ENCODE results near the gene NLK.
"Not testable (repeated sequence)": the region's sequence is repeated elsewhere in the genome, so short reads cannot be mapped to it uniquely, and the experiment has no call there.

NLK gene

DNA sequence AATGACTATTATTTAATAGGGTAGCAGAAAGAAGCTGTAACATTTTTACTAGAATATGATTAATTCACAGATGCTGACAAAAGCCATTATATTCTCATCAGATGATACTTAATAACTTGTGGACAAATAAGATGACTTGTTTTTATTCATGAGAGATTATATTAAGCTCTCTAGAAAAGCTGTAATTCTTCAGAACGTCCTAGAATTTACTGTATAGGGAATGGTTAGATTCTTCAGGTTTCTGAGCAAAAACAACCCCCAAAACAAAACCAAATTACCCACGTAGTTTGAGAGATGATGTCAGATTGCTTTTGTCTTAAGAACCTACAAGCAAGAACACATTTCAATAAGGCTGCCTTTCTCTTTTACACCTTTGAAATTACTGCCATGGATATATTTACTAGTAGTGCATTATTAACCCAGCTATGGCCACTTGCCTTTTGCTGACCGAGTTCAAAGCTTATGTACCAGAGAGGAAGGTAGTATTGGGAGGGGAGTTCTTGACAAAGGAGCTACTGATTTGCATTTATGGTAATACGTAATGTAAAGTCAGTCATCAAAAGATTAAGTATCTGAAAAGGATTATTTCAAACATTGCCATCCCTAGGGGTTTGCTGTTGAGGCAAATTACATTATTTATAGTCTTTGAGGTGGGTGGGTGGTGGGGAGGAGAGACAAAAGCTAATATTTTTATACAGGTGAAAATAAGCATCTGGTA lies 51.7 kb downstream of the NLK start:
- Histone ChIP-seq H3K27me3 (no peaks in the 10 kb centered on the region), H3K36me3 (no peaks in the 10 kb centered on the region), H3K4me1 (ENCODE audit: control insufficient read depth in 1 of 2, insufficient read depth in 1 of 2, low read depth in 1 of 2, low read length in 1 of 2) (no peaks in the 10 kb centered on the region), H3K4me3 (ENCODE audit: low read depth in 1 of 2, low read length in 1 of 2) (no peak overlapping the region), H3K27ac (no peak overlapping the region), H3K9me3 (no peaks in the 10 kb centered on the region)
- TF ChIP-seq, protein P1, sequence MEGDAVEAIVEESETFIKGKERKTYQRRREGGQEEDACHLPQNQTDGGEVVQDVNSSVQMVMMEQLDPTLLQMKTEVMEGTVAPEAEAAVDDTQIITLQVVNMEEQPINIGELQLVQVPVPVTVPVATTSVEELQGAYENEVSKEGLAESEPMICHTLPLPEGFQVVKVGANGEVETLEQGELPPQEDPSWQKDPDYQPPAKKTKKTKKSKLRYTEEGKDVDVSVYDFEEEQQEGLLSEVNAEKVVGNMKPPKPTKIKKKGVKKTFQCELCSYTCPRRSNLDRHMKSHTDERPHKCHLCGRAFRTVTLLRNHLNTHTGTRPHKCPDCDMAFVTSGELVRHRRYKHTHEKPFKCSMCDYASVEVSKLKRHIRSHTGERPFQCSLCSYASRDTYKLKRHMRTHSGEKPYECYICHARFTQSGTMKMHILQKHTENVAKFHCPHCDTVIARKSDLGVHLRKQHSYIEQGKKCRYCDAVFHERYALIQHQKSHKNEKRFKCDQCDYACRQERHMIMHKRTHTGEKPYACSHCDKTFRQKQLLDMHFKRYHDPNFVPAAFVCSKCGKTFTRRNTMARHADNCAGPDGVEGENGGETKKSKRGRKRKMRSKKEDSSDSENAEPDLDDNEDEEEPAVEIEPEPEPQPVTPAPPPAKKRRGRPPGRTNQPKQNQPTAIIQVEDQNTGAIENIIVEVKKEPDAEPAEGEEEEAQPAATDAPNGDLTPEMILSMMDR (IDR thresholded peaks at IDR 0.05), result no peak

DNA sequence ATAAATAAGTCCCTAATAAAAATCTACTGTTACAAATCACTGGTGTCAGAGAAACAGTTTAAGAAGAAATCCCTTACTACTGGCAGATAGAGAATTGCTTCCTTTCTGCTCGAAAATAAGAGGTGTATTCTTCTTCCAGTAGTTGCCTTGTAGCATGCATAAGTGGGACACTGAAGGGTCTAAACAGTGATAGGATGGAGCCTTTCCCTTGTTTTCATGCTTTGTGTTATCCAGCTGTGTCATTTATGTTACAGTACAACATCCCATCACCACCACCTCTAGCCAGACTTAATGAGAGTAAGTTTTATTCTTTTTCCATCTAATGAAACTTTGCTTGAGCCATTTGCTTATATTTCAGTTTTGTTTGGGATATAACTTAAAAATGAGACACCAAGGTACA lies 54.3 kb downstream of the NLK start:
- H3K27me3 ChIP-seq, result no peaks in the 10 kb centered on the region
- TF ChIP-seq, protein P1 (IDR thresholded peaks at IDR 0.05), result no peak
- H3K4me3 ChIP-seq (ENCODE audit: low read depth in 1 of 2, low read length in 1 of 2), result no peak overlapping the region
- H3K4me1 ChIP-seq (ENCODE audit: control insufficient read depth in 1 of 2, insufficient read depth in 1 of 2, low read depth in 1 of 2, low read length in 1 of 2), result no peaks in the 10 kb centered on the region
- no peaks in the 10 kb centered on the region for H3K36me3 ChIP-seq
- H3K27ac ChIP-seq, result no peak overlapping the region
- no peaks in the 10 kb centered on the region for H3K9me3 ChIP-seq

DNA sequence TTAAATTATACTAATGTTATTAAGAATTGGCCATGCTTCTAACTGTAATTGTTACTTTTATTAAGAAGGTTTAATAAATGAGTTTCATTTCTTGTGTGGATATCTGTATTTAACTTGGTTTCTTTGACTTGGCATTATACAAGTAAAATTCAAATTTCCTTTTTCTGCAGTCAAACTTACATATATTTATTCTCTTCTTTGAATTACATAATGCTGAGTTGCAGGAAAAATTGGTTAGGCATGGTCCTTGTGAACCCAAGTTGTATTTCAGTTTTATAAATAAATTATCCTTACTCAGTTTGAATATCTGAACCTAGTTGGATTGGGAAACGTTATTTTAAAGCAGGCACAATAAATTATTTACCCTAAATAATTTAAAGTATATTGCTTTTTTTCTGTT lies 54.8 kb downstream of the NLK start:
- Histone ChIP-seq H3K9me3 (no peaks in the 10 kb centered on the region), H3K27me3 (no peaks in the 10 kb centered on the region), H3K4me1 (ENCODE audit: control insufficient read depth in 1 of 2, insufficient read depth in 1 of 2, low read depth in 1 of 2, low read length in 1 of 2) (no peaks in the 10 kb centered on the region), H3K27ac (no peak overlapping the region), H3K4me3 (ENCODE audit: low read depth in 1 of 2, low read length in 1 of 2) (no peak overlapping the region), H3K36me3 (no peaks in the 10 kb centered on the region)
- TF ChIP-seq, protein P1 (IDR thresholded peaks at IDR 0.05), result no peak

DNA sequence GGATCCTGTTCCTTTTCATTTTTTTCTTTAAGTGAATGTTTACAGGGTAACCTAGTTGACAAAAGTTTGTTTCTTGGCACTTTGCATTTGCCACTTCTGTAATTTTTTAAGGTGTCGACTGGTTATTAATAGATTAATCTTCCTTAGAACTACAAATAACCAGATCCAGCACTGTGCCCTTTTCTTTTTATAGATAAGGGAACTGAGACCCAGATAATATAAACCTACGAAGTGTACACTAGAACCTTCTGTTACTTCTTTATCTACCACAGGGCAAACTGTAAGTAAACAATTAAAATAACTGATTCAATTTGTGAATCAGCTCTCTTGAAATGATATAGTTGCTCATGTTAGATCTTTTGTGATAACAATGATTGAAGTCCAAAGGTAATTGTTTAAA lies 55.4 kb downstream of the NLK start:
- Histone ChIP-seq H3K27ac (no peak overlapping the region), H3K9me3 (no peaks in the 10 kb centered on the region), H3K36me3 (no peaks in the 10 kb centered on the region), H3K27me3 (no peaks in the 10 kb centered on the region), H3K4me1 (ENCODE audit: control insufficient read depth in 1 of 2, insufficient read depth in 1 of 2, low read depth in 1 of 2, low read length in 1 of 2) (no peaks in the 10 kb centered on the region), H3K4me3 (ENCODE audit: low read depth in 1 of 2, low read length in 1 of 2) (no peak overlapping the region)
- TF ChIP-seq, protein P1 (IDR thresholded peaks at IDR 0.05), result no peak

DNA sequence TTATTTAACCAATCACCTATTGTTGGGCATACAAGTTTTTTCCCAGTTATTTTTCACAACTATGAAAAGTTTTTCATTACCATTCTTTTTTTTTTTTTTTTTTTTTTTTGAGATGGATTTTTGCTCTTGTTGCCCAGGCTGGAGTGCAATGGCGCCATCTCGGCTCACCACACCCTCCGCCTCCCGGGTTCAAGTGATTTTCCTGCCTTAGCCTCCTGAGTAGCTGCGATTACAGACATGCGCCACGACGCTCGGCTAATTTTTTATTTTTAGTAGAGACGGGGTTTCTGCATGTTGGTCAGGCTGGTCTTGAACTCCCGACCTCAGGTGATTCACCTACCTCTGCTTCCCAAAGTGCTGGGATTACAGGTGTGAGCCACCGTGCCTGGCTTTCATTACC lies 56.1 kb downstream of the NLK start:
- not testable (repeated sequence) for H3K36me3 ChIP-seq; H3K9me3 ChIP-seq; H3K27ac ChIP-seq; H3K4me3 ChIP-seq (ENCODE audit: low read depth in 1 of 2, low read length in 1 of 2); H3K4me1 ChIP-seq (ENCODE audit: control insufficient read depth in 1 of 2, insufficient read depth in 1 of 2, low read depth in 1 of 2, low read length in 1 of 2); H3K27me3 ChIP-seq

DNA sequence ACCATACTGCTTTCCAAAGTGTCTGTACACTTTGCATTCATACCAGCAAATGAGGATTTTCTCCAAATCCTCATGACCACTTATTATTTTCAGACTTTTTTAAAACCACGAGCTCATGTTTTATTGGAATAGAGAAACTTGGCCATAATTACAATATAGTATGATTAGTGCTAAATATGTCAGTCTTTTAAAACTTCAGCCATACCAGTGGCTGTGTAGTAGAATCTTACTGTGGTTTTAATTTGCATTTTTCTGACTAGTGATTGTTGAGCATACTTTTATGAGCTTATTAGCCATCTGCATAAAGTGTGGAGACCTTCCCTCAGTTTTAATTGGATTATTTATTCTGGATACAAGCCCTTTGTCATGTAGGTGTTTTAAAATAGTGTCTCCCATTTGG lies 57.8 kb downstream of the NLK start:
- Histone ChIP-seq H3K27ac (no peak overlapping the region), H3K9me3 (no peaks in the 10 kb centered on the region), H3K27me3 (no peaks in the 10 kb centered on the region), H3K36me3 (no peaks in the 10 kb centered on the region), H3K4me1 (ENCODE audit: control insufficient read depth in 1 of 2, insufficient read depth in 1 of 2, low read depth in 1 of 2, low read length in 1 of 2) (no peaks in the 10 kb centered on the region), H3K4me3 (ENCODE audit: low read depth in 1 of 2, low read length in 1 of 2) (no peak overlapping the region)
- TF ChIP-seq, protein P1 (IDR thresholded peaks at IDR 0.05), result no peak
